Upper lobe of left lung (tissue), 4 donors: Measurements from ENCODE around the gene LIPH.

ENCODE experiments used
- CTCF ChIP-seq, 6 experiments: fragments of 450-650 bp in 4 of 6; fragments of 200-600 bp in 2 of 6; sonication (generic) in 2 of 6; IDR thresholded peaks; one replicate each; pipeline ENCODE4 v1.5.1; 2016 to 2019; ENCODE audit warnings: antibody characterized with exemption in 6 of 6
- EP300 ChIP-seq, 4 donors: sonication (generic); formaldehyde crosslinking; IDR thresholded peaks; one replicate each; pipeline ENCODE4 v1.5.1; 2017; ENCODE audit warnings: antibody characterized with exemption in 4 of 4, control low read depth in 2 of 4
- POLR2A ChIP-seq, 4 donors: fragments of 450-650 bp; IDR thresholded peaks; one replicate each; pipeline ENCODE4 v1.5.1; 2016 to 2017; ENCODE audit warnings: antibody characterized with exemption in 4 of 4, mild to moderate bottlenecking in 2 of 4

- TF ChIP-seq CTCF (IDR thresholded peaks at IDR 0.05) (no peak), EP300 (IDR thresholded peaks at IDR 0.05) (no peak), POLR2A (IDR thresholded peaks at IDR 0.05) (no peak)
Observed at GRCh38 chr3:185502987-185503386, 49.4 kb downstream of the LIPH start.
